HepG2 (cell line): ENCODE results near the gene LSM11. TPM values are rescaled to one million over a fixed set of nuclear protein-coding genes. Genes with fewer than 3 reads are reported as not detected.

Experiments
- BATF2 ChIP-seq: sonication (generic); formaldehyde crosslinking; IDR thresholded peaks from 2 replicates; pipeline ENCODE4 v1.8.0; 2022; ENCODE audit warnings: mild to moderate bottlenecking, missing genetic modification reagents, moderate library complexity
- DZIP1 ChIP-seq: sonication (generic); formaldehyde crosslinking; IDR thresholded peaks from 2 replicates; pipeline ENCODE4 v1.5.0; 2020; ENCODE audit warnings: mild to moderate bottlenecking, missing genetic modification reagents
- FOXP1 ChIP-seq, 2 experiments: fragments of 450-650 bp in 1 of 2; IDR thresholded peaks; 2 replicates each; pipeline ENCODE4 v1.6.1; 2017 to 2018; ENCODE audit warnings: antibody characterized with exemption in 1 of 2
- KDM1A ChIP-seq: IDR thresholded peaks from 2 replicates; pipeline ENCODE4 v1.6.1; 2016; ENCODE audit warnings: missing compliant biosample characterization
- KDM2A ChIP-seq: sonication (generic); formaldehyde crosslinking; IDR thresholded peaks from 2 replicates; pipeline ENCODE4 v1.4.0; 2020; ENCODE audit warnings: low read depth, missing genetic modification reagents, borderline replicate concordance
- KMT2A ChIP-seq: sonication (generic); formaldehyde crosslinking; IDR thresholded peaks from 2 replicates; pipeline ENCODE4 v1.4.0; 2020; ENCODE audit warnings: missing genetic modification reagents
- KMT2B ChIP-seq: IDR thresholded peaks from 2 replicates; pipeline ENCODE4 v1.6.1; 2016; ENCODE audit warnings: missing genetic modification reagents, missing compliant biosample characterization
- NR2F1 ChIP-seq, 2 experiments: fragments of 450-650 bp in 1 of 2; formaldehyde crosslinking in 1 of 2; IDR thresholded peaks; 2 replicates each; pipeline versions ENCODE4 v1.5.0 to v1.6.1; 2016 to 2020; ENCODE audit warnings: mild to moderate bottlenecking in 1 of 2, missing compliant biosample characterization in 1 of 2, missing genetic modification reagents in 1 of 2, moderate library complexity in 1 of 2
- PHB2 ChIP-seq: fragments of 450-650 bp; IDR thresholded peaks from 2 replicates; pipeline ENCODE4 v1.6.1; 2018; ENCODE audit not compliant: partially characterized antibody
- PHF5A ChIP-seq: IDR thresholded peaks from one replicate; pipeline ENCODE4 v1.6.1; 2018; ENCODE audit warnings: low read depth, missing genetic modification reagents; ENCODE audit not compliant: unreplicated experiment
- POGZ ChIP-seq: sonication (generic); formaldehyde crosslinking; IDR thresholded peaks from 2 replicates; pipeline ENCODE4 v1.4.0; 2020; ENCODE audit warnings: mild to moderate bottlenecking, missing genetic modification reagents
- PRPF4 ChIP-seq: fragments of 200-400 bp; formaldehyde crosslinking; IDR thresholded peaks from 2 replicates; pipeline ENCODE4 v1.6.1; 2016; ENCODE audit warnings: low read length, low read depth; ENCODE audit not compliant: poor library complexity, severe bottlenecking
- RXRB ChIP-seq: IDR thresholded peaks from 2 replicates; pipeline ENCODE4 v1.6.1; 2016; ENCODE audit warnings: borderline replicate concordance, missing genetic modification reagents, missing compliant biosample characterization
- SSRP1 ChIP-seq: IDR thresholded peaks from 2 replicates; pipeline ENCODE4 v1.6.1; 2016; ENCODE audit warnings: control low read depth
- TBL1XR1 ChIP-seq: fragments of 150-350 bp; IDR thresholded peaks from 2 replicates; pipeline ENCODE4 v1.6.1; 2014; ENCODE audit warnings: borderline replicate concordance, low read length; ENCODE audit not compliant: partially characterized antibody
- TCF7L2 ChIP-seq: IDR thresholded peaks from 2 replicates; pipeline ENCODE4 v1.6.1; 2011; ENCODE audit warnings: mild to moderate bottlenecking, low read depth, low read length, moderate library complexity
- TERF1 ChIP-seq: sonication (generic); formaldehyde crosslinking; IDR thresholded peaks from 2 replicates; pipeline ENCODE4 v1.8.0; 2022; ENCODE audit warnings: mild to moderate bottlenecking, missing genetic modification reagents, moderate library complexity
- TRAFD1 ChIP-seq: sonication (generic); formaldehyde crosslinking; IDR thresholded peaks from 2 replicates; pipeline ENCODE4 v1.5.1; 2020; ENCODE audit warnings: missing genetic modification reagents, mild to moderate bottlenecking, borderline replicate concordance
- ZC3H13 ChIP-seq: sonication (generic); formaldehyde crosslinking; IDR thresholded peaks from 2 replicates; pipeline ENCODE4 v1.8.1; 2023; ENCODE audit warnings: mild to moderate bottlenecking, missing genetic modification reagents, moderate library complexity
- ZNF296 ChIP-seq: sonication (generic); formaldehyde crosslinking; conservative IDR thresholded peaks from 2 replicates; pipeline ENCODE4 v1.5.0; 2020; ENCODE audit warnings: mild to moderate bottlenecking, missing genetic modification reagents
- ZNF564 ChIP-seq: sonication (generic); formaldehyde crosslinking; IDR thresholded peaks from 2 replicates; pipeline ENCODE4 v1.8.1; 2023; ENCODE audit warnings: mild to moderate bottlenecking, missing genetic modification reagents
- ZNF598 ChIP-seq: sonication (generic); formaldehyde crosslinking; IDR thresholded peaks from 2 replicates; pipeline ENCODE4 v1.5.1; 2020; ENCODE audit warnings: mild to moderate bottlenecking, missing genetic modification reagents, borderline replicate concordance
- ZNF660 ChIP-seq: sonication (generic); formaldehyde crosslinking; IDR thresholded peaks from 2 replicates; pipeline ENCODE4 v1.5.1; 2020; ENCODE audit warnings: mild to moderate bottlenecking, low read depth, missing genetic modification reagents, borderline replicate concordance
- ZNF780A ChIP-seq: sonication (generic); formaldehyde crosslinking; IDR thresholded peaks from 2 replicates; pipeline ENCODE4 v1.8.0; 2022; ENCODE audit warnings: mild to moderate bottlenecking, missing genetic modification reagents, moderate library complexity
- polyA plus RNA-seq, 8 experiments: library from polyadenylated mRNA; depleted of rRNA in 3 of 8; stranded (reverse) in 7 of 8; unstranded in 1 of 8; fragments of >200 nt; fragmentation: Illumina TruSeq in 4 of 8; extraction: Trizol in 4 of 8; gene quantifications; 2 replicates each; pipeline versions ENCODE4 v1.2.1 to v1.2.3, GENCODE V29; 2011 to 2016; ENCODE audit warnings: low read depth in 4 of 8, missing spikeins in 1 of 8, mixed read lengths in 1 of 8; ENCODE audit not compliant: insufficient read depth in 1 of 8
- total RNA-seq, 5 experiments: library from RNA; depleted of rRNA; stranded (reverse); fragments of >200 nt; fragmentation: Illumina TruSeq; extraction: Trizol; gene quantifications; 2 replicates each; pipeline ENCODE4 v1.2.3, GENCODE V29; 2016; ENCODE audit warnings: low read depth in 1 of 5

The LSM11 gene
- total and polyA plus RNA-seq, 2 of the 13 experiments (the other 11 are each of a cell fraction or from before 2014, with no cell fraction given) = 4.5 to 7.2 TPM

GRCh38 chr5:157731272-157732129 is 12.0 kb upstream of the LSM11 start, which contains the start of gene THG1L (continued):
- TF ChIP-seq NR2F1 (CRISPR knock-in tag; IDR thresholded peaks at IDR 0.05) (no peak), ZNF598 (CRISPR knock-in tag) (peak; percentile 94; the same call in 1 of the 2 replicates), KMT2B (CRISPR knock-in tag) (peak; percentile 77; the same call in 1 of the 2 replicates), KDM2A (CRISPR knock-in tag) (peak; percentile 88), TCF7L2 (no peak), PRPF4 (no peak), TRAFD1 (CRISPR knock-in tag) (no peak), ZNF296 (CRISPR knock-in tag) (no peak), PHF5A (CRISPR knock-in tag) (no peak), TERF1 (CRISPR knock-in tag) (no peak), KMT2A (no peak), KDM1A (no peak), SSRP1 (CRISPR knock-in tag) (no peak), ZNF660 (no peak), FOXP1 (IDR thresholded peaks at IDR 0.05) (no peak), FOXP1 (CRISPR knock-in tag; IDR thresholded peaks at IDR 0.05) (no peak), BATF2 (CRISPR knock-in tag) (no peak), PHB2 (no peak), POGZ (CRISPR knock-in tag) (peak; percentile 88), ZC3H13 (CRISPR knock-in tag) (no peak), DZIP1 (CRISPR knock-in tag) (peak; percentile 93), TBL1XR1 (no peak), ZNF780A (CRISPR knock-in tag) (peak; percentile 77; the same call in 1 of the 2 replicates), RXRB (CRISPR knock-in tag) (peak; percentile 45; the same call in 1 of the 2 replicates), ZNF564 (CRISPR knock-in tag) (no peak)
